GM23338 (cell line): ENCODE data around the gene CTNNBIP1.

Source experiments
- CTCF ChIP-seq, 2 experiments: fragments of 200-600 bp in 1 of 2; sonication (generic) in 1 of 2; conservative IDR thresholded peaks; 2 replicates each; pipeline versions ENCODE4 v1.5.1 to v1.6.1; 2016 to 2017; ENCODE audit warnings: antibody characterized with exemption in 2 of 2, low read depth in 2 of 2, mild to moderate bottlenecking in 2 of 2, moderate library complexity in 1 of 2
- EZH2 ChIP-seq: fragments of 200-600 bp; sonication (generic); IDR thresholded peaks from one replicate; pipeline ENCODE4 v1.8.0; 2017; ENCODE audit warnings: antibody characterized with exemption, mild to moderate bottlenecking, low read depth; ENCODE audit not compliant: unreplicated experiment
- EZH2phosphoT487 ChIP-seq: fragments of 200-600 bp; sonication (generic); IDR thresholded peaks from one replicate; pipeline ENCODE4 v1.8.1; 2018; ENCODE audit warnings: antibody characterized with exemption; ENCODE audit not compliant: unreplicated experiment
- POLR2AphosphoS5 ChIP-seq: IDR thresholded peaks from 2 replicates; pipeline ENCODE4 v1.6.1; 2016; ENCODE audit warnings: antibody characterized with exemption, low read depth

- TF ChIP-seq EZH2 (no peak), CTCF (conservative IDR thresholded peaks at IDR 0.05; ENCODE audit: low read depth in 2 of 2) (no peak), EZH2phosphoT487 (no peak), POLR2AphosphoS5 (no peak)
Measured at GRCh38 chr1:9957726-9958125, 47.7 kb upstream of the CTNNBIP1 start.
